Loucy (cell line): ENCODE results near the gene ARHGAP4.

ENCODE experiments used
- EZH2phosphoT487 ChIP-seq: fragments of 200-600 bp; IDR thresholded peaks from 2 replicates; pipeline ENCODE4 v1.6.1; 2018; ENCODE audit warnings: antibody characterized with exemption, mild to moderate bottlenecking, moderate library complexity, borderline replicate concordance
- TF ChIP-seq, protein P1 (sequence below): fragments of 200-600 bp; sonication (generic); conservative IDR thresholded peaks from 2 replicates; pipeline ENCODE4 v1.5.1; 2014; ENCODE audit warnings: mild to moderate bottlenecking, antibody characterized with exemption, low read length

DNA sequence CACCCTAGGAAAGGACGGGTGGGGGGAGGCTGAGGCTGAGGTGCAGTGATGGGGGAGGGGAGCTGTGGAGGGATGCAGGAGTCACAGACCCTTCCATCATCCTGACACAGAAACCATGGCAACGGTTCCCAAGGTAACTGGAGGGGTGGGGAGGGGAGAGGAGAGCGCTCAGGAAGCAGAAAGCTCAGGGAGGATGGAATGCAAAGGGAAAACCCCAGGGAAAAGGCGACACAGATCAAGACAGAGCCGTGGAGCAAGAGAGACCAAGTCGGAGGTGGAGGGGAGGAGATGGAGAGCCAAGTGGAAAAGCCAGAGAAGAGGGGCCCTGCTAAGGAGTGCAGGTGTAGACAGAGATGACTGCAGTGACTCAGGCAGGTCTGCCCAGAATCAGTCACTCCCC is 54.6 kb downstream of the ARHGAP4 start:
- TF ChIP-seq, protein P1, sequence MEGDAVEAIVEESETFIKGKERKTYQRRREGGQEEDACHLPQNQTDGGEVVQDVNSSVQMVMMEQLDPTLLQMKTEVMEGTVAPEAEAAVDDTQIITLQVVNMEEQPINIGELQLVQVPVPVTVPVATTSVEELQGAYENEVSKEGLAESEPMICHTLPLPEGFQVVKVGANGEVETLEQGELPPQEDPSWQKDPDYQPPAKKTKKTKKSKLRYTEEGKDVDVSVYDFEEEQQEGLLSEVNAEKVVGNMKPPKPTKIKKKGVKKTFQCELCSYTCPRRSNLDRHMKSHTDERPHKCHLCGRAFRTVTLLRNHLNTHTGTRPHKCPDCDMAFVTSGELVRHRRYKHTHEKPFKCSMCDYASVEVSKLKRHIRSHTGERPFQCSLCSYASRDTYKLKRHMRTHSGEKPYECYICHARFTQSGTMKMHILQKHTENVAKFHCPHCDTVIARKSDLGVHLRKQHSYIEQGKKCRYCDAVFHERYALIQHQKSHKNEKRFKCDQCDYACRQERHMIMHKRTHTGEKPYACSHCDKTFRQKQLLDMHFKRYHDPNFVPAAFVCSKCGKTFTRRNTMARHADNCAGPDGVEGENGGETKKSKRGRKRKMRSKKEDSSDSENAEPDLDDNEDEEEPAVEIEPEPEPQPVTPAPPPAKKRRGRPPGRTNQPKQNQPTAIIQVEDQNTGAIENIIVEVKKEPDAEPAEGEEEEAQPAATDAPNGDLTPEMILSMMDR, result no peak
- no peak for TF ChIP-seq EZH2phosphoT487
